ENCODE results near the gene BTN3A1. TPM values are rescaled to one million over a fixed set of nuclear protein-coding genes. Genes with fewer than 3 reads are reported as not detected.
"Not testable (repeated sequence)": the region's sequence is repeated elsewhere in the genome, so short reads cannot be mapped to it uniquely, and the experiment has no call there.

The BTN3A1 gene
- total RNA-seq, 2 experiments from 2014 or later: 31.4 to 33.2 TPM

DNA sequence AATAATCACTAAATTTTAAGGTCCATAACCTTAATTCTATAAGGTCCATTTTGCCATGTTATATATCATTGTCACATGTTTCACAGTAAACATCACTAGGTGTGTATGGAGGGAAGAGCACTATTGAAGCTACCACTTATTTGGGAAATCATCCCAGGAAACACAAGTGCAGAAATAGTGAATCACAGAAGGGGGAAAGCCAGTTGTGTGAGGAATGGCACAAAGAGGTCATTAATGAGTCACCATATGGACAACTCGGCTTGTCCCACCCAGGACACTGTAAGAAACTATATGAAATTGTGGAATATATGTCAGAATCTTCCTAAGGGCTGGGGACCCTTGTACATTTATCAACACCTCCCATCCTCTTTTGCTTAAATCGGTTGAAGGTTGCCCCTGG lies 13.7 kb downstream of the BTN3A1 start:
- Mint-ChIP-seq H3K4me3 (no peak overlapping the region), H3K27me3 (no peaks in the 10 kb centered on the region), H3K36me3 (ENCODE audit: low read depth) (peaks cover 47% of the 10 kb centered on the region), H3K4me1 (peaks cover 2% of the 10 kb centered on the region), H3K27ac (no peak overlapping the region), H3K9me3 (ENCODE audit: low read depth) (peaks cover 16% of the 10 kb centered on the region)
- ATAC-seq (no peak), DNase-seq (no peak)
- CTCF ChIA-PET: no interaction called here
- intact Hi-C loops (cut with DNase I, micrococcal nuclease): no loop called here
- POLR2A ChIA-PET: no interaction called here

DNA sequence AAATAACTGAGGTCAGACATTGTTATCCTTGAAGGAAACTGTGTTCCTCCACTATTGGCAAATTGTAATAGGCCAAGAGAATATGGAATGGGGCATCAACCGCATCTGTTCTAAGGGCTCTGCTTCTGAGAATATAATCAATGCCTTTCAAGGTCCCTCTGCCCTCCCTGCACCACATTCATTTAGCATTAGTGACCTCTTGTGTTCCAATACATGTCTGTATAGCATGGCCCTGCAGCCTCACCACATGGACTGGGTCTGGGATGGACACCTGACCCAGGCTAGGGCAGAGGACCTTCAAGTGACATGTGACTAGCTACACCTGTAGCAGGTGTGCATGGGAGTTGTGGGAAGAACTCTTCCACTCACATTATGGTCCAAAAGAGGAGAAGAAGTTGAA lies 14.2 kb downstream of the BTN3A1 start:
- ChIA-PET POLR2A (no interaction called here), CTCF (no interaction called here)
- peaks cover 45% of the 10 kb centered on the region for H3K36me3 Mint-ChIP-seq (ENCODE audit: low read depth)
- H3K4me3 Mint-ChIP-seq: no peak overlapping the region
- ATAC-seq: no peak
- intact Hi-C loops (cut with DNase I, micrococcal nuclease): no loop called here
- no peak for DNase-seq
- H3K4me1 Mint-ChIP-seq: peaks cover 2% of the 10 kb centered on the region
- peaks cover 16% of the 10 kb centered on the region for H3K9me3 Mint-ChIP-seq (ENCODE audit: low read depth)
- H3K27me3 Mint-ChIP-seq: no peaks in the 10 kb centered on the region
- H3K27ac Mint-ChIP-seq: no peak overlapping the region

DNA sequence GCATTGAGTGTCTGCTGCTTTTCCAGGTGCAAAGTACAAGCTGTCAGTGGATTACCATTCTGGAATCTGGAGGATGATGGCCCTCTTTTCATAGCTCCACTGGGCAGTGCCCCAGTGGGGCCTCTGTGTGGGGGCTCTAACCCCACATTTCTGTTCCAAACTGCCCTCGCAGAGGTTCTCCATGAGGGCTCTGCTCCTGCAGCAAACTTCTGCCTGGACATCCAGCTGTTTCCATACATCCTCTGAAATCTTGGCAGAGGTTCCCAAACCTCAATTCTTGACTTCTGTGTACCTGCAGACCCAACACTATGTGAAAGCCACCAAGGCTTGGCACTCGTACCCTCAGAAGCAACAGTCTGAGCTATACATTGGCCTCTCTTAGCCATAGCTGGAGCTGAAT lies 16.0 kb downstream of the BTN3A1 start:
- H3K27ac Mint-ChIP-seq; H3K4me3 Mint-ChIP-seq; ATAC-seq; intact Hi-C loops (cut with DNase I, micrococcal nuclease); POLR2A ChIA-PET; H3K4me1 Mint-ChIP-seq; DNase-seq; H3K27me3 Mint-ChIP-seq: not testable (repeated sequence)
- peaks cover 34% of the 10 kb centered on the region for H3K36me3 Mint-ChIP-seq (ENCODE audit: low read depth)
- H3K9me3 Mint-ChIP-seq (ENCODE audit: low read depth): peaks cover 16% of the 10 kb centered on the region
- CTCF ChIA-PET: interaction anchor here (0.7 kb wide), 2 partner anchors 10 to 34 kb away, joined by 3 read pairs; no protein-coding TSS in a partner anchor

DNA sequence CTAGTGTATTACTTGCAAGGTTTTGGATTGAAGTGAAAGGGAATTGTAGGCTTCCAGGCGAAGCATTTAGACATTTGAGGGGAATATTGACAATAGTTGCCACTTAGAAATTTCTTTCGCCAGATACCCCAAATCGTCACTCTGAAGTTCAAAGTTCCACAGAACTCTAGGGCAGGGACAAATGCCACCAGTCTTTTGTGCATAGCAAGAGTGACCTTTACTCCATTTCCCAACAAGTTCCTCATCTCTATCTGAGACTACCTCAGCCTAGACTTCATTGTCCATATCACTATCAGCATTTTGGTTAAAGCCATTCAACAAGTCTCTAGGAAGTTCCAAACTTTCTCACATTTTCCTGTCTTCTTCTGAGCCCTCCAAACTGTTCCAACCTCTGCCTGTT lies 16.7 kb downstream of the BTN3A1 start:
- DNase-seq; H3K4me3 Mint-ChIP-seq; intact Hi-C loops (cut with DNase I, micrococcal nuclease); H3K27me3 Mint-ChIP-seq; ATAC-seq; H3K27ac Mint-ChIP-seq; H3K4me1 Mint-ChIP-seq; POLR2A ChIA-PET: not testable (repeated sequence)
- Mint-ChIP-seq H3K9me3 (ENCODE audit: low read depth) (peaks cover 16% of the 10 kb centered on the region), H3K36me3 (ENCODE audit: low read depth) (peaks cover 28% of the 10 kb centered on the region)
- CTCF ChIA-PET: interaction anchor here (0.6 to 1.2 kb wide), 5 partner anchors 11 to 77 kb away, joined by 3 to 4 read pairs (median 3); no protein-coding TSS in a partner anchor

DNA sequence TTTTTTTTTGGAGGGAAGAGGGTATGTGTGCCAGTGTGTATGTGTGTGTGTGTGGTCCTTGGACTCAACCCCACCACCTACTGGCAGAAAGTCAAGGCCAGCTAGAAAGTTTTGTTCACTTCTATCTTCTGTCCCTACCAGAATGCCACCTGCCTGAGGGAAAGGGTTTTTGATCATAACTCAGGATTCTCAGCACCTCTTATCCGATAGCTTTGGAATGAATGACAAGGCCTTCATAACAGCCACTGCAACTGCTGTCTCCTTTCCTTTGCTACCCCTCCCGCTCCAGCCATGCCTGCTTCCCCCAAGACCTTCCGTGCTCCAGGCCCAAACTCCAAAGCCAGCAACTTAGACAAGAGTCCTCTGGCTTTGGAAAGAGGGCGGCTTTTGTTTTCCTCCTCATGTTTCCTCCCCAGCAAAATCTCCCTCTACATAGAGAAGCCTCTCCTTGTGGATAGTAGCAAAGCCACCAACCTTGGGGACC lies 18.7 kb downstream of the BTN3A1 start:
- ATAC-seq (peak; percentile 6), DNase-seq (peak; percentile 45)
- no peaks in the 10 kb centered on the region for H3K27me3 Mint-ChIP-seq
- POLR2A ChIA-PET: no interaction called here
- peaks cover 5% of the 10 kb centered on the region for H3K4me1 Mint-ChIP-seq
- intact Hi-C loops (cut with DNase I, micrococcal nuclease): loop anchor here (1.0 to 5.0 kb wide), 5 partner anchors 18 to 79 kb away; partner anchors contain the start of genes BTN3A1 (in 2 of the 2) and BTN2A2 (in 1 of the 2)
- H3K36me3 Mint-ChIP-seq (ENCODE audit: low read depth): peaks cover 20% of the 10 kb centered on the region
- no peak overlapping the region for H3K4me3 Mint-ChIP-seq
- H3K27ac Mint-ChIP-seq: no peak overlapping the region
- H3K9me3 Mint-ChIP-seq (ENCODE audit: low read depth): peaks cover 16% of the 10 kb centered on the region
- CTCF ChIA-PET: interaction anchor here (0.6 kb wide), 1 partner anchor 168 kb away, joined by 3 read pairs; no protein-coding TSS in a partner anchor

DNA sequence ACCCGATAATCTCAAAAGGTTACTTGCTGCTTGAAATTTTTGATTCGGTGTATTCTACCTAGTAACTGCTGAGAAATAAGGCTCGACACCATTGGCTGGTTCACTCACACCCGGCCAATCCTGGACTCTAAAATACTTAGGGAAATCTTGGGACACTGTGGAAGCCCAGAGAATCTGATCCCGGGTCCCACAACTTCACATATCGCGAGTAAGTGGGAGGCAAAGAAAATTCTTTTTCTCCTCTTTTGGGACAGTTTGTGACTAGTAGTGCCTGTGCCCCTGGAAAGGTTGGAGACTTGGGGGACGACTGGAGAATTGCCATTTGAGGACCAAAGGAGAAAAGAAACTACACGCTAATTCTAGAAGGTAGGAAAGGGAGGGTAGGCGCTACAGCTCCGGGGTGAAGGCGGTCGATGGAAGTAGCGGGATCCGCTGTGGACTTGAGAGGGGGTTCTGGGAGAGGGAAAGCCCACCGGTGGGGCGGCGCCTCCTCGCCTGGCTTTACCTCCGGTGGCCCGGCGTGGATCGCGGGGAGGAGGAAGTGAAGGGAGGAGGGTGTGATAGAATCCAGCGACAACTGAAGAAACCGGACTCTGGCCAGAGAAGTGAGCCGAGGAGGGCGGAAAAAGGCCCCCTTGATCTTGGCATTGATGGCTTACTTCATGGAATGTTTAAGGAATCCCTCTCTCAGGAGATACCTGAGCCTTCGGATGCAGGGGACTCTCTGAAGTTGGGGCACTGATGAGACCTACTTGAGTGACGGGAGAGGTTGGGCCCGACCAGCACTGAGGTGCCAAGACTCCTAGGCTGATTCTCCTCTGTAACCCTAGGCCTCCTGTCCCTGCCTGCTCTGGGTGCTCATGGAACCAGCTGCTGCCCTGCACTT lies 19.4 kb downstream of the BTN3A1 start:
- no peak overlapping the region for H3K27ac Mint-ChIP-seq
- intact Hi-C loops (cut with DNase I, micrococcal nuclease): loop anchor here (1.0 to 5.0 kb wide), 5 partner anchors 18 to 80 kb away; partner anchors contain the start of genes BTN3A1 (in 2 of the 2) and BTN2A2 (in 1 of the 2)
- no peaks in the 10 kb centered on the region for H3K27me3 Mint-ChIP-seq
- peak; percentile 97 for ATAC-seq
- ChIA-PET POLR2A (no interaction called here), CTCF (interaction anchor here (0.6 kb wide), 1 partner anchor 167 kb away, joined by 3 read pairs; no protein-coding TSS in a partner anchor)
- DNase-seq: peak; percentile 62
- H3K36me3 Mint-ChIP-seq (ENCODE audit: low read depth): peaks cover 13% of the 10 kb centered on the region
- peaks cover 14% of the 10 kb centered on the region for H3K9me3 Mint-ChIP-seq (ENCODE audit: low read depth)
- peaks cover 5% of the 10 kb centered on the region for H3K4me1 Mint-ChIP-seq
- no peak overlapping the region for H3K4me3 Mint-ChIP-seq

DNA sequence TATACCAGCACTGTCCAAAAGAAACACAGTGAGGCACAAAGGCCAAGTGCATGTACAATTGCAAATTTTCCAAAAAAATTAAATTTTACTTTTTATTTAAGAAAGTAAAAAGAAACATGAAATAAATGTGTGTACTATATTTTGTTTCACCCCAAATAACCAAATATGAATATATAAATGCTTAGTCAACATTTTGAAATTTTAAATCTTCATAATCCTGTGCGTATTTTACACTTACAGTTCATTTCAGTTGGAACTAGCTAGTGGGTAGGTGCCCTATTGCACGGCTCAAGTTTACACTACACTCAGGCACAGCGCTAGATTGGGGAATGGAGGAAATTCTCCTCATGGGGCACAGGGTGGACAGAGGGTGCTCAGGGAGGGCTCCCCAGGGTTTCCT lies 20.3 kb downstream of the BTN3A1 start:
- DNase-seq (no peak), ATAC-seq (no peak)
- Mint-ChIP-seq H3K27me3 (no peaks in the 10 kb centered on the region), H3K27ac (no peak overlapping the region), H3K4me3 (no peak overlapping the region), H3K36me3 (ENCODE audit: low read depth) (peaks cover 11% of the 10 kb centered on the region), H3K4me1 (peaks cover 5% of the 10 kb centered on the region), H3K9me3 (ENCODE audit: low read depth) (peaks cover 10% of the 10 kb centered on the region)
- intact Hi-C loops (cut with DNase I, micrococcal nuclease): loop anchor here in 1 of 2 experiments (5.0 kb wide), 1 partner anchor 80 kb away; no protein-coding TSS in a partner anchor
- ChIA-PET POLR2A (no interaction called here), CTCF (no interaction called here)

DNA sequence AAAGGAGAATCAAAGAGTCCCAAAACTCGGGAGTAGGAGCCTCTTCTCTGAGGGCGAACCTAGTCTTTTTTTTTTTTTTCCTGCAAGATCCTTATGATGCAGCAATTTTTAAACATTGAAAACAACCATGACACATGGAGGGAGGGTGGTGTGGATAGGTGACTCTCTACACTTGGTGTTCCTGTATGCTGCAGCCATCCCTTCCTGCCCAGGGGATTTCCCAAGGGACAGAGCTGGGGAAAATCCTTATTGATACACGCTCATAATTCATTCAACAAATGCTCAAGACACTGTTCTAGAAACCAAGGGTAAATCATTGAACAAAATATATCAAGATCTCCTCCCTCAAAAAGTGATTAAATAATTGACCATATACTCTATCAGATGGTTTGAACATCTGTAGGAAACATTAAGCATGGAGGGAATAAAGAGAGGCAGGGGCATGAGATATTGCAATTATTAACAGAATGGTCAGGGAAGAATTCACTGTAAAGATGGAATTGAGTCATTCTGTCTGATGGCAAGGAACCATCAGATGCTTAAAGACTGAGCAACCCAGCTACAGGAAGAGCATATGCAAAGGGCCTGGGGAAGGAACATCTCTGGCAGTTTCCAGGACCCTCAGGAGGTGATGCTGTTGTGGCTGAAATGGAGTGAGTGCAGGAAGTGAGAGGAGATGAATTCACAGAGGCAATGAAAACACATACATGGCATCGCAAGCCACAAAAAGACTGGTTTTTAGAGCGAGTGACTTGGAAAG lies 24.8 kb downstream of the BTN3A1 start:
- intact Hi-C loops (cut with DNase I, micrococcal nuclease): no loop called here
- no peak overlapping the region for H3K4me3 Mint-ChIP-seq
- peaks cover 3% of the 10 kb centered on the region for H3K4me1 Mint-ChIP-seq
- no peaks in the 10 kb centered on the region for H3K9me3 Mint-ChIP-seq (ENCODE audit: low read depth)
- ATAC-seq: no peak
- H3K27me3 Mint-ChIP-seq: no peaks in the 10 kb centered on the region
- DNase-seq: no peak
- peaks cover 3% of the 10 kb centered on the region for H3K36me3 Mint-ChIP-seq (ENCODE audit: low read depth)
- ChIA-PET POLR2A (no interaction called here), CTCF (no interaction called here)
- H3K27ac Mint-ChIP-seq: no peak overlapping the region

DNA sequence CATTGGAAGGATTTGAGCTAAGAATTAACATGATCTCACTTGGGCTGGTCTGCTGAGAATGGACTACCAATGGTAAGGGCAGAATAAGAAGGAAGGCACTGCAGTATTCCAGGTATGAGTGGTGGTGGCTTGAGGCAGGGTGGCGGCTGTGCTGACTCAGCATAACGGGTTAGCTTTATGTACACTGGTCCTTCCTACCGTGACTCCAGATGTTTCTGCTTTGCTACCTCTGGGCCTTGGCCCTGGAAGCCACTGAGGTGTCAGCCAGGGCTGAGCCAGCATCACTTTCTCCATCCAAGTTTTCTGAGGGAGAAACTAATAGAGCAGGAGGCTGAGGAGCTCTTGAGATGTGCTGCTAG lies 25.4 kb downstream of the BTN3A1 start:
- CTCF ChIA-PET: no interaction called here
- no peaks in the 10 kb centered on the region for H3K27me3 Mint-ChIP-seq
- intact Hi-C loops (cut with DNase I, micrococcal nuclease): no loop called here
- ATAC-seq (no peak), DNase-seq (peak; percentile 21)
- peaks cover 3% of the 10 kb centered on the region for H3K36me3 Mint-ChIP-seq (ENCODE audit: low read depth)
- no peaks in the 10 kb centered on the region for H3K4me1 Mint-ChIP-seq
- H3K4me3 Mint-ChIP-seq: no peak overlapping the region
- no peak overlapping the region for H3K27ac Mint-ChIP-seq
- no peaks in the 10 kb centered on the region for H3K9me3 Mint-ChIP-seq (ENCODE audit: low read depth)
- POLR2A ChIA-PET: no interaction called here

DNA sequence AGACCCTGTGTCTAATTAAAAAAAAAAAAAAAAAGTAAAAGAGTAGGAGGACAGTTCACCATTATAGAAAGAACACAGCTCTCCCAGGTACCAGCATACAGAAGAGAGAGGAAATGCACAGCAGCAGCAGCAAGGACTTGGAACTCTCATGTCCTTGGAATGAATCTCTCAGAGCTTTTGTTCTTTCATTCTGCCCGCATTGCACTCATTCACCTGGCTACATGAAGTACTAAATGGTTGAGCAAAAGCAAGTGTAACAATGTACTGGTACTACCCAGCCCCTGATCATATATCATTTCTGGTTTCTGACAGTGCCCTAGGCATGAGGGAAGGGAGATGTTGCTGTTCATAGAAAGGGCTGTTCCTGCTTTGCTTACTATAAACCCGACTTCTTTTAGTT lies 26.1 kb downstream of the BTN3A1 start:
- Mint-ChIP-seq H3K4me1 (no peaks in the 10 kb centered on the region), H3K9me3 (ENCODE audit: low read depth) (no peaks in the 10 kb centered on the region), H3K36me3 (ENCODE audit: low read depth) (peaks cover 3% of the 10 kb centered on the region), H3K4me3 (no peak overlapping the region), H3K27me3 (no peaks in the 10 kb centered on the region), H3K27ac (no peak overlapping the region)
- DNase-seq (no peak), ATAC-seq (no peak)
- intact Hi-C loops (cut with DNase I, micrococcal nuclease): no loop called here
- CTCF ChIA-PET: no interaction called here
- POLR2A ChIA-PET: no interaction called here

DNA sequence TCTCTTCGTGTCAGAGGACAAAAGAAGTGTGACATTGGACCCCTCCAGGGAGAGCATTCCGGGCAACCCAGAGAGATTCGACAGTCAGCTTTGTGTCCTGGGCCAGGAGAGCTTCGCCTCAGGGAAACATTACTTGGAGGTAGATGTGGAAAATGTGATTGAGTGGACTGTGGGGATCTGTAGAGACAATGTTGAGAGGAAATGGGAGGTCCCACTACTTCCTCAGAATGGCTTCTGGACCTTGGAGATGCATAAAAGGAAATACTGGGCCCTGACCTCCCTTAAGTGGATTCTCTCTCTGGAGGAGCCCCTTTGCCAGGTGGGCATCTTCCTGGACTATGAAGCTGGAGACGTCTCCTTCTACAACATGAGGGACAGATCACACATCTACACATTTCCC lies 28.7 kb downstream of the BTN3A1 start:
- ATAC-seq: no peak
- no peak overlapping the region for H3K27ac Mint-ChIP-seq
- POLR2A ChIA-PET: no interaction called here
- H3K9me3 Mint-ChIP-seq (ENCODE audit: low read depth): peaks cover 10% of the 10 kb centered on the region
- intact Hi-C loops (cut with DNase I, micrococcal nuclease): no loop called here
- DNase-seq: no peak
- no peaks in the 10 kb centered on the region for H3K27me3 Mint-ChIP-seq
- H3K4me3 Mint-ChIP-seq: no peak overlapping the region
- H3K4me1 Mint-ChIP-seq: no peaks in the 10 kb centered on the region
- CTCF ChIA-PET: interaction anchor here (1.1 kb wide), 1 partner anchor 11 kb away, joined by 3 read pairs; no protein-coding TSS in a partner anchor
- H3K36me3 Mint-ChIP-seq (ENCODE audit: low read depth): peaks cover 10% of the 10 kb centered on the region

Measured in activated CD4-positive, alpha-beta T cell treated with anti-CD3 and anti-CD28 coated beads for 36 hours (primary cell).